Tongue (tissue), 2 donors: ENCODE results near the gene TAS2R20. TPM values are rescaled to one million over a fixed set of nuclear protein-coding genes. Genes with fewer than 3 reads are reported as not detected.

Experiments used
- DNase-seq: peaks from one replicate; pipeline ENCODE4 v3.0.0-alpha.2; 2015
- total RNA-seq: library from RNA; depleted of rRNA; stranded (reverse); fragments of >200 nt; gene quantifications from one replicate; pipeline ENCODE4 v1.2.3, GENCODE V29; 2014

TAS2R20 gene
- total RNA-seq, 1 donor from 2014 or later: 8.2 TPM

GRCh38 chr12:10957741-10958140 lies 40.4 kb downstream of the TAS2R20 start:
- no peak for DNase-seq

- DNase-seq: no peak
These were observed 42.0 kb downstream of the TAS2R20 start for GRCh38 chr12:10956085-10956484.

GRCh38 chr12:10952645-10953044 lies 45.5 kb downstream of the TAS2R20 start:
- DNase-seq: no peak

Other genes with a start within 250 kb of the TAS2R20 start
- gene TAS2R7, start 195.7 kb downstream of the TAS2R20 start, total RNA-seq: not detected
- gene TAS2R8, start 191.0 kb downstream of the TAS2R20 start, total RNA-seq: not detected
- gene TAS2R9, start 188.1 kb downstream of the TAS2R20 start, total RNA-seq: not detected
- 2.8 TPM for gene TAS2R10, start 171.9 kb downstream of the TAS2R20 start, total RNA-seq
- 19.3 TPM for gene PRR4, start 148.8 kb downstream of the TAS2R20 start, total RNA-seq
- gene PRH1, start 114.0 kb downstream of the TAS2R20 start, total RNA-seq: 85.8 TPM
- gene TAS2R13, start 88.7 kb downstream of the TAS2R20 start, total RNA-seq: 3.2 TPM
- gene PRH2, start 69.1 kb downstream of the TAS2R20 start, total RNA-seq: 335 TPM
- 9.1 TPM for gene TAS2R14, start 59.0 kb downstream of the TAS2R20 start, total RNA-seq
- 10.7 TPM for gene TAS2R50, start 11.4 kb downstream of the TAS2R20 start, total RNA-seq
- gene TAS2R19, start 24.3 kb upstream of the TAS2R20 start, total RNA-seq: 17.1 TPM
- 17.7 TPM for gene TAS2R31, start 33.1 kb upstream of the TAS2R20 start, total RNA-seq
- gene TAS2R46, start 64.0 kb upstream of the TAS2R20 start, total RNA-seq: 8.4 TPM
- 20.5 TPM for gene TAS2R43, start 94.0 kb upstream of the TAS2R20 start, total RNA-seq
- 16.9 TPM for gene TAS2R30, start 136.3 kb upstream of the TAS2R20 start, total RNA-seq
- gene SMIM10L1, start 172.9 kb upstream of the TAS2R20 start, total RNA-seq: 9.3 TPM
- gene TAS2R42, start 188.6 kb upstream of the TAS2R20 start, total RNA-seq: not detected